Fibroblast of lung (primary cell): ENCODE results near the gene KTN1. TPM values are rescaled to one million over a fixed set of nuclear protein-coding genes. Genes with fewer than 3 reads are reported as not detected.

Source experiments
- DNase-seq, 2 donors: peaks; one replicate each; pipeline versions ENCODE4 v3.0.0 to v3.0.0-alpha.2; 2010; ENCODE audit warnings: low read depth in 2 of 2
- H2AFZ ChIP-seq: 2 replicates; pipeline ENCODE4 v1.5.1; 2012; ENCODE audit warnings: low read length, control low read depth, inconsistent platforms
- H3K27ac ChIP-seq: 2 replicates; pipeline ENCODE4 v1.5.1; 2011; ENCODE audit warnings: low read length, control low read depth; ENCODE audit not compliant: insufficient read depth
- H3K27me3 ChIP-seq: 2 replicates; pipeline ENCODE4 v1.5.1; 2011; ENCODE audit warnings: mild to moderate bottlenecking, low read length; ENCODE audit not compliant: control insufficient read depth, insufficient read depth
- H3K36me3 ChIP-seq: 2 replicates; pipeline ENCODE4 v1.5.1; 2011; ENCODE audit warnings: low read length; ENCODE audit not compliant: control insufficient read depth, insufficient read depth
- H3K4me1 ChIP-seq: 2 replicates; pipeline ENCODE4 v1.5.1; 2011; ENCODE audit warnings: low read length; ENCODE audit not compliant: control insufficient read depth, insufficient read depth; ENCODE audit errors: extremely low read depth
- H3K4me2 ChIP-seq: 2 replicates; pipeline ENCODE4 v1.5.1; 2011; ENCODE audit warnings: low read length, control low read depth; ENCODE audit not compliant: insufficient read depth; ENCODE audit errors: extremely low read depth
- H3K4me3 ChIP-seq, 4 experiments: fragments of 200-600 bp in 1 of 4; sonication (generic) in 1 of 4; replicated peaks in 1 of 4; 2 replicates each; pipeline ENCODE4 v1.5.1; 2011 to 2016; ENCODE audit warnings: low read length in 4 of 4, low read depth in 3 of 4, mild to moderate bottlenecking in 3 of 4, control low read depth in 2 of 4, inconsistent platforms in 1 of 4, mixed read lengths in 1 of 4; ENCODE audit not compliant: insufficient read depth in 1 of 4; ENCODE audit errors: control extremely low read depth in 1 of 4
- H3K79me2 ChIP-seq: 2 replicates; pipeline ENCODE4 v1.5.1; 2012; ENCODE audit warnings: mild to moderate bottlenecking, low read length, inconsistent platforms; ENCODE audit not compliant: control insufficient read depth, insufficient read depth
- H3K9ac ChIP-seq: 2 replicates; pipeline ENCODE4 v1.5.1; 2011; ENCODE audit warnings: mild to moderate bottlenecking, low read length, control low read depth; ENCODE audit not compliant: insufficient read depth
- H3K9me3 ChIP-seq: 2 replicates; pipeline ENCODE4 v1.5.1; 2012; ENCODE audit warnings: low read depth, low read length; ENCODE audit not compliant: control insufficient read depth, insufficient read depth
- H4K20me1 ChIP-seq: 2 replicates; pipeline ENCODE4 v1.5.1; 2011; ENCODE audit warnings: low read length; ENCODE audit not compliant: control insufficient read depth, insufficient read depth; ENCODE audit errors: extremely low read depth
- EZH2 ChIP-seq: IDR thresholded peaks from 2 replicates; pipeline ENCODE4 v1.5.1; 2012; ENCODE audit warnings: low read length, control low read depth, mild to moderate bottlenecking; ENCODE audit errors: missing control alignments
- polyA plus RNA-seq, 2 donors: library from polyadenylated mRNA; depleted of rRNA in 1 of 2; stranded (reverse) in 1 of 2; unstranded in 1 of 2; fragments of >200 nt; gene quantifications; 2 replicates each; pipeline ENCODE4 v1.2.1, GENCODE V29; 2011 to 2012; ENCODE audit warnings: missing spikeins in 1 of 2
- total RNA-seq: library from RNA; depleted of rRNA; stranded (reverse); fragments of >200 nt; gene quantifications from 2 replicates; pipeline ENCODE4 v1.2.1, GENCODE V29; 2014
- TF ChIP-seq, protein P1 (sequence below), 2 donors: IDR thresholded peaks in 1 of 2; conservative IDR thresholded peaks in 1 of 2; 1 replicate in 1 of 2; 2 replicates in 1 of 2; pipeline ENCODE4 v1.5.1; 2011 to 2012; ENCODE audit warnings: low read length in 2 of 2, control low read depth in 1 of 2, inconsistent platforms in 1 of 2, low read depth in 1 of 2, mild to moderate bottlenecking in 1 of 2

KTN1 gene
- total and polyA plus RNA-seq, 2 donors (not counting 1 experiment from before 2014, with no cell fraction given), result 126 to 164 TPM

DNA sequence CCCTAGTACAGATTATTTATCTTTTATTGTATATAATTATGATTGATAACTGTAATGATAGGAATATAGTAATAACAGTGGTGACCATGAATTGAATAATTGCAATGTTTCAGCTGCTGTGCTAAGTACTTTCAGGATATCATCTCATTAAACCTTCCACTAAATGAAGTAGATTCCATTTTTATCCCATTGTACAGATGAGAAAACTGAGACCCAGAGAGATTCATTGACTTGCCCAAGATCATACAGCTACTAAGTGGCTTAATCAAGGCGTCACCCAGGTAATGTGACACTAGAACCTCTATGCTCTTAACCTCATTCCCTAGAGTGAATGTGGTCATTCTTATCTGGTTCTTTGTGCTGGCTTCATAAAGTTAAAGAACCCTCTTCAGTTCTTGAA is 124.6 kb downstream of the KTN1 start:
- no peak for DNase-seq
- no peaks in the 10 kb centered on the region for H3K79me2 ChIP-seq
- no peaks in the 10 kb centered on the region for H3K36me3 ChIP-seq
- peaks cover 2% of the 10 kb centered on the region for H3K4me1 ChIP-seq
- H3K4me3 ChIP-seq, result no peak overlapping the region
- no peak overlapping the region for H3K9ac ChIP-seq
- H3K9me3 ChIP-seq, result no peaks in the 10 kb centered on the region
- H4K20me1 ChIP-seq, result no peaks in the 10 kb centered on the region
- no peaks in the 10 kb centered on the region for H3K27me3 ChIP-seq
- no peak for TF ChIP-seq EZH2
- TF ChIP-seq, protein P1, sequence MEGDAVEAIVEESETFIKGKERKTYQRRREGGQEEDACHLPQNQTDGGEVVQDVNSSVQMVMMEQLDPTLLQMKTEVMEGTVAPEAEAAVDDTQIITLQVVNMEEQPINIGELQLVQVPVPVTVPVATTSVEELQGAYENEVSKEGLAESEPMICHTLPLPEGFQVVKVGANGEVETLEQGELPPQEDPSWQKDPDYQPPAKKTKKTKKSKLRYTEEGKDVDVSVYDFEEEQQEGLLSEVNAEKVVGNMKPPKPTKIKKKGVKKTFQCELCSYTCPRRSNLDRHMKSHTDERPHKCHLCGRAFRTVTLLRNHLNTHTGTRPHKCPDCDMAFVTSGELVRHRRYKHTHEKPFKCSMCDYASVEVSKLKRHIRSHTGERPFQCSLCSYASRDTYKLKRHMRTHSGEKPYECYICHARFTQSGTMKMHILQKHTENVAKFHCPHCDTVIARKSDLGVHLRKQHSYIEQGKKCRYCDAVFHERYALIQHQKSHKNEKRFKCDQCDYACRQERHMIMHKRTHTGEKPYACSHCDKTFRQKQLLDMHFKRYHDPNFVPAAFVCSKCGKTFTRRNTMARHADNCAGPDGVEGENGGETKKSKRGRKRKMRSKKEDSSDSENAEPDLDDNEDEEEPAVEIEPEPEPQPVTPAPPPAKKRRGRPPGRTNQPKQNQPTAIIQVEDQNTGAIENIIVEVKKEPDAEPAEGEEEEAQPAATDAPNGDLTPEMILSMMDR (conservative IDR thresholded peaks at IDR 0.05 in 1 of 2, IDR thresholded peaks at IDR 0.05 in 1 of 2; ENCODE audit: low read depth in 1 of 2, low read length in 2 of 2), result no peak
- H3K27ac ChIP-seq, result no peak overlapping the region
- no peak overlapping the region for H2AFZ ChIP-seq
- no peak overlapping the region for H3K4me2 ChIP-seq

DNA sequence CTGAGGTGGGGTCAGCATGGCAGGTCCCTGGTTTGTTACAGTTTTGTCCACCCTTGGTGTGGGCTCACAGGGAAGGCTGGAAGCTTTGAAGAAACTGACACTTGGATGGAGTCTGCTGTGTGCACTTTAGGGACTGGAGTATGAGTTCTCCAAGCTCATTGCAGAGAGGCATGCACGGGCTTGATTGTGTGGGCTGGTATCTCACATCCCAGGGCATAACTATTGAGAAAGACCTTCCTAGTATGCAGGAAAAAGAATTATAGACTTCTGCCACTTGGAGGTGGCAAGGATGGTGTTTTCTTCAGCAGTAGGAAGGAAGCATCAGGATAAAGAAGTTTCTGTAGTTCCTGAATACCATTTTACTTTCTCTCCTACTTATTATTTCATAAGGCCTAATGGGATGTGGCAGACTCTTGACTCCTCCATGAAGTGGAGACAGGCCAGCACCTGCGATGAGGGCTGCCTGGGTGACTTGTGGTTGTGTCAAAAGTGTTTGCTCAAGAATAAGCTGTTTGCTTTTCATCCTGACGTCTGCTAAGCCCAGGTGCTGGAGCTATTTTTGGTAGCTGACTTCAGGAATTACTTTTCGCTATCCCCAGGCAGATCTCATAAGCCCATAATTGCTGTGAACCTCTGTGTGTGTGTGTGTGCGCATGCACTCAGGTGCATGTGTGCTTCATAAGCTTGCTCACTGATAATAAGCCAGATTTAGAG is 125.8 kb downstream of the KTN1 start:
- Histone ChIP-seq H3K27me3 (no peaks in the 10 kb centered on the region), H3K9me3 (no peaks in the 10 kb centered on the region), H3K4me3 (no peak overlapping the region), H3K4me2 (no peak overlapping the region), H3K79me2 (no peaks in the 10 kb centered on the region), H3K27ac (no peak overlapping the region), H3K36me3 (no peaks in the 10 kb centered on the region), H3K9ac (no peak overlapping the region), H3K4me1 (peaks cover 2% of the 10 kb centered on the region), H4K20me1 (no peaks in the 10 kb centered on the region), H2AFZ (no peak overlapping the region)
- no peak for TF ChIP-seq EZH2
- TF ChIP-seq, protein P1 (conservative IDR thresholded peaks at IDR 0.05 in 1 of 2, IDR thresholded peaks at IDR 0.05 in 1 of 2; ENCODE audit: low read depth in 1 of 2, low read length in 2 of 2), result no peak
- DNase-seq, result peak in 1 of 2 donors; percentile 20

DNA sequence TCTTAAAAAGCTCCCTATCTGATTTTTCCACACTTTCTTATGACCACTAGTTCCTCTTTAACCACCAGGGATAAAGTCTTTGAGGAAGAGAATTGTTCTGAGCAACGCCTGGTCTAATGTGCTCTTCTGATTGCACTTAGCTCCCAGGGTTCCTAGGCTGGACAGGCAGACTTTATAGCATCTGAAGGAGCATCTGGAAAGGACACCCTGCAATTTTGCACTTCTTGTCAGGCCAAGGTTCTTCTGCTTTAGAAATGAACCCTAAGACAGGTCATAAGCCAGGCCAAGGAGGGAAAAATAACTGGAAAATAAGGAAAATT is 126.3 kb downstream of the KTN1 start:
- H2AFZ ChIP-seq, result no peak overlapping the region
- H3K4me2 ChIP-seq, result no peak overlapping the region
- H3K79me2 ChIP-seq, result no peaks in the 10 kb centered on the region
- no peak for DNase-seq
- TF ChIP-seq EZH2, result no peak
- TF ChIP-seq, protein P1 (conservative IDR thresholded peaks at IDR 0.05 in 1 of 2, IDR thresholded peaks at IDR 0.05 in 1 of 2; ENCODE audit: low read depth in 1 of 2, low read length in 2 of 2), result no peak
- no peak overlapping the region for H3K4me3 ChIP-seq
- H3K36me3 ChIP-seq, result no peaks in the 10 kb centered on the region
- no peaks in the 10 kb centered on the region for H3K9me3 ChIP-seq
- peaks cover 2% of the 10 kb centered on the region for H3K4me1 ChIP-seq
- H3K27me3 ChIP-seq, result no peaks in the 10 kb centered on the region
- H4K20me1 ChIP-seq, result no peaks in the 10 kb centered on the region
- no peak overlapping the region for H3K27ac ChIP-seq
- H3K9ac ChIP-seq, result no peak overlapping the region
